ENCODE data around the gene MRPL19.

MRPL19 gene

GRCh38 chr2:75646583-75647425 lies at the start of gene MRPL19:
TSS of gene MRPL19 (plus strand) at chr2:75646783. CDS start at chr2:75646808, 25 bp downstream.
- peak; percentile 94 for DNase-seq

- DNase-seq, result peak; percentile 34
Measured at GRCh38 chr2:75596784-75597183, 49.8 kb upstream of the MRPL19 start.

GRCh38 chr2:75597949-75598348 lies 48.6 kb upstream of the MRPL19 start:
- no peak for DNase-seq

- no peak for DNase-seq
Measured at GRCh38 chr2:75598589-75599155, 47.9 kb upstream of the MRPL19 start.

- no peak for DNase-seq
Measured at GRCh38 chr2:75600461-75601011, 46.0 kb upstream of the MRPL19 start.

GRCh38 chr2:75602724-75603342 lies 43.8 kb upstream of the MRPL19 start:
- peak; percentile 80 for DNase-seq

GRCh38 chr2:75603477-75603876 lies 43.1 kb upstream of the MRPL19 start:
- DNase-seq, result no peak

GRCh38 chr2:75604484-75604883 lies 42.1 kb upstream of the MRPL19 start:
- DNase-seq, result peak; percentile 29

- peak; percentile 99 for DNase-seq
Measured at GRCh38 chr2:75605770-75606529, 40.6 kb upstream of the MRPL19 start.

- peak; percentile 95 for DNase-seq
Measured at GRCh38 chr2:75606761-75607399, 39.7 kb upstream of the MRPL19 start.

GRCh38 chr2:75607400-75607798 lies 39.2 kb upstream of the MRPL19 start:
- DNase-seq, result no peak

- DNase-seq, result no peak
Measured at GRCh38 chr2:75607988-75608683, 38.4 kb upstream of the MRPL19 start.

GRCh38 chr2:75608684-75609333 lies 37.8 kb upstream of the MRPL19 start:
- peak; percentile 55 for DNase-seq

GRCh38 chr2:75609334-75609689 lies 37.3 kb upstream of the MRPL19 start:
- no peak for DNase-seq

- DNase-seq, result peak; percentile 67
Measured at GRCh38 chr2:75609937-75610508, 36.6 kb upstream of the MRPL19 start.

GRCh38 chr2:75610671-75611070 lies 35.9 kb upstream of the MRPL19 start:
- DNase-seq, result no peak

GRCh38 chr2:75612108-75612861 lies 34.3 kb upstream of the MRPL19 start:
- no peak for DNase-seq

GRCh38 chr2:75612862-75613243 lies 33.7 kb upstream of the MRPL19 start:
- DNase-seq, result no peak

GRCh38 chr2:75614162-75614651 lies 32.4 kb upstream of the MRPL19 start:
- DNase-seq, result no peak

GRCh38 chr2:75616406-75616805 lies 30.2 kb upstream of the MRPL19 start:
- no peak for DNase-seq
